Ecto neural progenitor cell (in vitro differentiated cells): ENCODE data around the gene TTLL11.
A peak's percentile ranks its signal among the peaks of the same experiment; 100 is the strongest.

Source experiments
- DNase-seq: peaks from one replicate; pipeline ENCODE4 v3.0.0-alpha.2; 2018; ENCODE audit warnings: low spot score

The TTLL11 gene

DNA sequence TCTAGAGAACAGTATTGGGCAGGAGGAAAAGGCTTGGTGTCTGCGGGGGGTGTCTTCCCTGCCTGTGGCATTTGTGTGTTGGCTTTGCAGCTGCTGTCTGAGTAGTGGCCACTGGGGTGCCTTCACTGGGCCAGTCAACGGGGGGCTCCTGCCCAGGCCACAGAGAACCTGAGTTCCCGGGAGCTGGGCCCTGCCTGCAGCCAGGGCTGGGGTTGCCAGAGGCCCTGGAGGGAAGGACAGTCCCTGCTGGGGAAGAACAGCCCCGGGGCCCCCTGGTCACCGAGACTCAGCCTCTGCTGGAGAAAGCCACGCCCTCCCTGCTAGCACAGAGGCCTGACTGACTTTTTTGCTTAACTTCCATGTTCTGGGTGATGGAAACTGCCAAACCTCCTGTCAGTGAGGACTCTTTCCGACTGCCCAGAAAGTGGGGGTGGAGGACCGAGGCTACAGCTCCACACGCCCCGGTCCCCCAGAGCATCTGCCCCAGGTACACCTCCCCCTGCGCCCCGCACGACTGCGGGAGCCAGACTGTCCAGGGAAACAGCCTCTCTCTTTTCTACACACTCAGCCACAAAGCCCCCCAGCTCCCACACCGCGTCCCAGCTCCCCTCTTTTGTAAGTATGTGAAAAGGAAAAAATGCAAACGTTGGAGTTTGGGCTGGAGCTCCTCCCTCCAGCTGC, 308.2 kb downstream of the TTLL11 start:
- peak; percentile 53 for DNase-seq

DNA sequence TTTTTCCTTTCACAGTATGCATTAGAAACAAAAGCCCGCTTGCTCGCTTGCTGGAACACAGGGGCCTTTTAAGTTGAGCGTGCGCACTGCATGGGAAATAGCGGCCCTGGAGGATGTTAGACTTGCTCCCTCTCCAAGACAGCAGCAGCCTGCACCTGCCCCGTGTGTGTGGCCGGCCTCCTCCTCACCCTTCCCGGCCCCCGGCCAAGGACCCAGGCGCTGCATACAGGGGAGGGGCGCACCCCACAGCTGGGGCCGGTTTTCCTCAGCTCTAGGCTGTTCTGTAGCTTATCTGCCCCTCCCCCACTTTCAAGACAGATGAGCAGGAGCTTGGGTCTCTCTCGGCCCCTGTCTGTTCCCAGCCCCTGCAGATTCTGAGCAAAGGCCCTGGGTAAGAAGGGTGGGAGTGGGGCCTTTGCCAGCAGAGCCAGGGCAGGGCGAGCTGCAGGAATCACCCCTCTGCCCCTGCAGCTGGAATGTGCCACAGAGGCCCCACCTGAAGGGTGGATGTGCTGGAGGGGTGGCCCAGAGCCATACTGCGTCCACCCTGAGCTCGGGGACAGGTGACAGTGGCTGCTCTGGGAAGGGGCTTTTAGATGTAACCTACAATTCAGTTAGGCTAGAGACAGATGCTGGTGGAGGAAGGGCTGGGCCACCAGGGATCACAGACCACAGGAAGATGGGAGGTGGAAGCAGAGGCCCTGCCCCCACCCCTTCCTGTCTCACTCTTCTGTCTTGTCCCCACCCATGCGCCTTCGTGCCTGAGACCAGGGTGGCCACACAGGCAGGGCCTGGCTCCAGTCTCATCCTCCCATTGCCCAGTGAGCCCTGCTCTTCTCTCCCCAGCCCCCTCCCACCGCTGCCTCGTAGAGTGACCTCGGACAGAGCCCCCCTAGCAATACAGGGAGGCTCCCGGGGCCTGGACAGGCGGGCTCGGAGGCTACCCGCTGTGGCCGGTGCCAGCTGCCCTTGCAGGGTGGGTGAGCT, 309.3 kb downstream of the TTLL11 start:
- DNase-seq: peak; percentile 65

DNA sequence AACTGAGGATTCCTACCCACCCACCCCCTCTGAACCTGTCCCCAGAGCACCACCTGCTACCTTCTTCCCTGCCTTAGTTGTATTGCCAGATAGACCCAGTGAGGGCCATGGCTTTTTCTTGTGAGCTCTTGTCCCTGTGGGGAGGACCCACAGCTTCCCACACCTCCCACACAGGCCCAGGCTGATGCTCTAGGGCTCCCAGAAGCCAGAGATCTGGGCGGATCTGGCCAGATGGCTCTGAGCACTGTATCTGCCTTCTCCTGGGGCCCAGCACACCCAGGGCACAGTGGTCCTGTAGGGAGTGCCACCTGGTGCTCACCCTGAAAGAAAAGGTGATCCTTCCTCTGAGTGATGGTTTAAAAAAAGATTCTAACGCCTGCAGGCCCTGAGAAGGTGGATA, 310.0 kb downstream of the TTLL11 start:
- no peak for DNase-seq

DNA sequence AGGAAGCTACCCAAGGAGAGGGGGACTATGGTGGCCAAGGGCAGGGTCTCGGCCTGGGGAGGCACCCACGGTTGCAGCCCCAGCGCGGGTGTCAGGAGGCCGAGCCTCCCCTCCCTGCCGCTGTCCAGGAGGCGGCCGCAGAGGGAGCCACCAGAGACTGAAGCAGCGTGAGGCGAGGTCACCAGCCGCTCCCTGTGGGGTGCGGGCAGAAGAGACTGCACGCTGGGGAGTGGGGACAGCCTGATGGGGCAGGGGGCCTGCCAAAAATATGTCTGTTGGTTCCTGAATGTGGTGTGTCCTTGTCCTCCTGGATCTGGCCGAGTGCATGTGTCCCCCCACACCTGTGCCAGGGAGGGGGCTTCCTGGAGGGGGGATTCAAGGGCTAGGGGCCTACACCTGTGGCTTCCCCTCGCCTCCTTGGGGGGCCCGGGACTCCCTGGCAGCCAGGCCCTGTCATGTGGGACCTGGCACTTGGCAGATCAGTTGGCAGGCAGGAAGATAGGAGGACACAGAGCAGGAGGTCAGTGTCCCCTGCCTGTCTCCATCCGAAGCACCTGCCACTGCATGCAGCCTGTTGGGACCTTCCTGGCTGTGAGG, 310.5 kb downstream of the TTLL11 start:
- DNase-seq: no peak

DNA sequence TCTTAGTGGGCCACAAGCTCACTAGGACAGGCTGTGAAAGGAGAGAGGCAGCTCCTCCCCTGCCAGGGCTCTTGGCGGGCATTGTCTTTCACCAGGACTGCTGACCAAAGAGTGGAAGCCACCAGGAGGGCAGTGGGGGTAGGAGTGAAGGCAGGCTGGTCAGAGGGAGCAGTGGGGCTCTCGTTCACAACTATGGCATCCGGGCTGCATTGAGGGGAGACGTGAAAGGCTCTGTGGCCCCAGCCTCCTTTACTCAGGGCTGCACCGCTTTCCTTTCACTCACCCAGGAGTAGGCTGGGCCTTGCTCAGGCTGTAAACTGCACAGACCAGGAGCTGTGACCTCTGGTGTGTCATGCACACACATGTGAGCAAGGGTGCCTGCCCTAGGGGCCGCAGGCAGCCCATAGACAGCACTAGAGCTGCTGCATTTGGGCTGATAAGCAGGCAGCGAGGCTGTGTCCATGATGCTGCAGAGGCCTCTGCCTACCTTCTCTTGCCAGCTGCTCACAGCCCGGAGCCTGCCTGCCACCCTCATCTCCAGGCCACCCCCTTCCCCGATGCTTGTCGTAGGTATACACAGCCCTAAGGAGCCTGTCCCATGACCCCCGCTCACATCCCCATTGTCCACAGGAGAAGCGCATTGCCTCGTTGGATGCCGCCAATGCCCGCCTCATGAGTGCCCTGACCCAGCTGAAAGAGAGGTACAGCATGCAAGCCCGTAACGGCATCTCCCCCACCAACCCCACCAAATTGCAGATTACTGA, 311.2 kb downstream of the TTLL11 start:
- DNase-seq: no peak

DNA sequence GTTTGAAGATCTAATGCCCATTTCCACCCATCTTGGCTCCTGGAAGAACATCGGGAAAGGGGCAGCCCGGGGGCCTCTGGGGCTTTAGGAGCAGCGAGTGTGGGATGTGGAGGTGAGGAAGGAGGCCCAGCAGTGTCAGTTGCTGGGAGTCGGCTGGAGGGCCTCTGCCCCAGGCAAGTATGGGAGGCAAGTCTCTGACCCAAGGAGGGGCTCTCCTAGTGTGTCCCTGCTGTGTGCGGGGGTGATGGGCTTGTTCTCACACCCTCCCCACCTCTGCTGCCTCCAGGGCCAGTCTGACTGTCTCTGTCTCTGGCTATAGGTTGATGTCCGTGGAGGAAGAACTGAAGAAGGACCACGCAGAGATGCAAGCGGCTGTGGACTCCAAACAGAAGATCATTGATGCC, 312.0 kb downstream of the TTLL11 start:
- no peak for DNase-seq

DNA sequence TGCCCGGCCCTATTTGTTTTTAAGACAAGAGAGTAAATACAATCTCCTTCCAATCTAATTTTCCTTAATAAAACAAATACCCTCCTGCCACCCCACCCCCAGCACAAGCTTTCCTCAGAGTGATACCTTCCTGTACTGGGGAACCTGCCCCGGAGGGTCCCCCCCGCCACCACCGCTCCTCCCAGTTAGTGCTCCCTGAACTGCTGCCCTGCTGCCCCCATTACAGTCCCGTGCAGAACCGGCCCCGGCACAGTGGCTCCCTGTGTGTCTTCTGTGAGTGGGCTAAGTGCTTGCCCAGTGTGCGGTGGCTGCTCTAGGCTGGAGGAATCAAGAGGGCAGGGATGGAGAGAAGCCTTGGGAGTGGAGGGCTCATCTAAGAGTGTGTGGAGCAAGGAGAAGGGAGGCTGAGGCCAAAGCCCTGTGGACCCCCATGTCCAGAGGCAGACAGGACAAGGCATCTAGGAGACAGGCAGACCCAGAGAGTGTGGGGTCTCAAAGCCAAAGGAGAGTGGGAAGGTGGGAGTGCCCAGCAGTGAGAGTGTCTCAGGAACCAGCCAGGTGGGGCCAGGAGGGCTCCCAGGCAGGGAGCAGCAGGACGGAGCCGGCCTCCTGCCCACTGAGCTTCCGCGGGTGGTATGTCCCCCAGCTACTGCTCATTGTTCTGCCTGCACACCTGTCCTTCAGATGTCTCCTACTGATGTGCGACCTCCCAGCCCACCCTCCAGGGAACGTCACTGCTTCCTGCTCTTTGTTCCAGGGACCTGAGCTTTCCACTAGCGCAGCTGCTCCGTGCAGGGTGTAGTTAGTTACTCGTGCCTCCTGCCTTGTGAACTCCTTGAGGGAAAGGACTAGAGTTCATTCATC, 312.7 kb downstream of the TTLL11 start:
- DNase-seq: no peak

DNA sequence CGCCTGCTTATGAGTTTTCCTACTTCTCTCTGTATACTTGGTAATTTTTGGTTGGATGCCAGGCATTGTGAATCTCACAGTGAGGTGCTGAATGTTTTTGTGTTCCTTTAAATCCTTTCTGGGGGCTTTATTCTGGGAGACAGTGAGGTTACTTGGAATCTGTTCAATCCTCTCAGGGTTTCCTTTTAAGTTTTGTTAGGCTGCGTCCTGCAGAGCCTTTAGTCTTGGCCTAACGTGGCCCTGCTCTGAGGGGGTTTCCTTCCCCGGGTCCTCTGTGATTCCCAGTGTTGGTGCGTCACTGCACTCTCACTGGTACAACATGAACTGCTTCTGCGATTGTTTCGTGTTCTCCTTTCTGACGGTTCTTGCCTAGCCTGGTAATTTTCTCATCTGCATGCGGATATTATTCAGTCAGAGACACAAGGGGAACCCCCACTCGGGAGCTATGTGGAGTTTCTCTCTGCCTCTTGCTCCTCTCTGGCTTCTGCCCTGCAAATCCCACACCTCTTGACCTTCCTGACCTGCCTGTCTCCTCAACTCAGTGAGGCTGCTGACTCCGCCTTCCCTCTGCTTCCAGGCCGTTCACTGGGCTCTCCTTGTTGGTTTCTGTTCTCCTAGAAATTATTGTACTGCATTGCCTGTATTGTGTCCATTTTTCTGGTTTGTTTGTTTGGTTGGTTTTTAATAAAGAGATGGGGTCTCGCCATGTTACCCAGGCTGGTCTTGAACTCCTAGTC, 313.6 kb downstream of the TTLL11 start:
- no peak for DNase-seq

DNA sequence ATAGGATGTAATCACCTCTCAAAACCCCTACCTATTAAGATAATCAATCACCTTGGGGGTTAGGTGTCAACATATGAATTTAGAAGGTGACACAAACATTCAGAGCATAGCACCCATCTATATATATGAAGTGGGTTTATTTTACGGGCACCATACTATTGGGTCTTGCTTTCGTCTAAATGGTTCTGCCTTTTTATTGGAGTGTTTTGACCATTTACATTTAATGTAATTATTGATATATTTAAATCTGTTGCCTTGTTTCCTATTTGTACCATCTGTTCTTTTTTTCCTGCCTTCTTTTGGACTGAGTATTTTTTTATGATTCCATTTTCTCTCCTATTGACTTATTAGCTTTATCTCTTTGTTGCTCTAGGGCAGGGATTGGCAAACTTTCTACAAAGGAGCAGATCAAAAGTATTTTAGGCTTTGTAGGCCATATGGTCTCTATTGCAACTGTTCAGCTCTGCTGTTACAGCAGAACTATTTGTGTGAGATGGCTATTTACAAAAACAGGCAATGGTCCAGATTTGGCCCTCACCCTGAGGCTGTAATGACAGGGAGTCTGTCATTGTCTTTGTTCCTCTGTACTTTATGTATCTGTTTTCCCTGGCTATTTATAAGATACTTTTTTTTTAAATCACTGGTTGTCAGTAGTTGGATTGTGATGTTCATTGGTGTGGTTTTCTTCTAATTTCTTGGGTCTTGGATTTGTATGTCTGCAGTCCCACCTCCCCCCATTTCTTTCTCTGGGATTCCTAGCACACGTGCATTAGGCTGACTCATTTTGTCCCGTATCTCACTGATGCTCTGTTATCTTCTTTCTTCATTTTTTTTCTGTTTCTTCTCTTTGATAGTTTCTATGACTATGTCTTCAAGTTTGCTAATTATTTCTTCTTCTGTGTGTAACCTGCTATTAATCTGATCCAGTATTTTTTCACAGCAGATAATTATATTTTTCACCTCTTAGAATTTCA, 314.6 kb downstream of the TTLL11 start:
- no peak for DNase-seq

DNA sequence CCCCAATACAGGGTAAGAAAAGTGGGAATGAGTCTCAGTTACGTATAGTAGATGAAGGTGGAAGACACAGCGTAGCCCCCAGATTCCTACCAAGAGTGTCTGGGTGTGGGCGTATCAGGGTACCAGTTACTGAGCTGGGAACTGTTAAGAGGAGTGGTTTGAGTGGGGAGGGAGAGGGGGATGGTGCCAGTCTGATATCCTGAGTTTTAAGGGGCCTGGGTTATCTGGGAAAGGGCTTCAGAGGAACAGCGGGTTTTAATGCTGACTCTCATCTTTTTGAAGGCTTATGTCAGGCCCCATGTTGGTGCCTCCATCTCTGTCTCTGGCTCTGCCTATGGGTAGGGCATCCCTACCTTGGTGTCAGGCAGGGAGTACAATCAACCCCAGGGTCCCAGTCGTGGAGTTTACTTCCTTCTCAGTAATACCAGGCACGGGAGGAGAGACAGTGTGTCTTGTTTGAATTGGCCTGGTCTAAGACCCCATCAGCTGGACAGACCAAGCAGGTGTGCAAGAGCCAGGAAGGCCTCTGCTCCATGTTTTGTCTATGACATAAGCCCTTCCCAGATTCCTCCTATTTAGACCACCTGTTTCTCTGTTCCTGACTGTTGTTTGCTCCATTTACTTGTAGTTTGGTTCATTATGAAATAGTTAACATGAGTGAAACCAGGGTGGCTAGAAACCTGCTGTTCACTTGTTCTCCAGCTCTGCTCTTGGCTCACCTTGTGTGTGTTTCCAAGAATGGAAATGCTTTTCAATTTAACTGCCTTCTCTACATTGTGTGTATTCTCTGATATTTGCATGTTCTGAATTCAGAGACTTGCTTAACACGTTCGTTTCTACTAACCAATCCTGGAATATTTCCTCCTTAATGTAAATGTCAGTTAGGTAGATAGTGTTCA, 316.1 kb downstream of the TTLL11 start:
- no peak for DNase-seq

DNA sequence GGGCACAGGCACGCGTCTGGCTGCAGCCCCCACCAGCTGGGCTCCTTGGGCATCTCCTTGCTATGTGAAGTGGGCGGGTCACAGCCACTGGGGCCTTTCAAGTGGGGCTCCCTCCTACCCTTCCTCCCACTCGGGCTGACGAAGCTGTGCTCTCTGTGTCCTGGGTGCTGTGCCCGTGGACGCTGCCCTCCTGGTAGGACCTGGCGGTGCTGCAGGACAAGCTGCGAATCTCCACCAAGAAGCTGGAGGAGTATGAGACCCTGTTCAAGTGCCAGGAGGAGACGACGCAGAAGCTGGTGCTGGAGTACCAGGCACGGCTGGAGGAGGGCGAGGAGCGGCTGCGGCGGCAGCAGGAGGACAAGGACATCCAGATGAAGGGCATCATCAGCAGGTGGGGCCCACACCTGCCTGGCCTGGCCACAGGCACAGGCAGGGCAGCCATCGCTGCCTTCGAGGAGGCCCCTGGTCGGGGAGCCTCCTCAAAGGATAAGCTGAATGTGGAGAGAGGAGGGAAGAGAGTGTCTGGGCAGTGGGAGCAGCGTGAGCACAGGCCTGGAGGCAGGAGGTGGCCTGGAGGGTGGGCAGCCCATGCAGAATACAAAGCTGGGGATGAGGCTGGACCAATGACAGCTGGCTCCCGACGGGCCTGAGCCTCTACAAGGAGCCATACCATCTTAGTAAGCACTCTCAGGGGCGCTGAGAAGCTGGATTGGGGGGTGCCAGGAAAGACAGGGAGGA, 316.9 kb downstream of the TTLL11 start:
- DNase-seq: no peak

DNA sequence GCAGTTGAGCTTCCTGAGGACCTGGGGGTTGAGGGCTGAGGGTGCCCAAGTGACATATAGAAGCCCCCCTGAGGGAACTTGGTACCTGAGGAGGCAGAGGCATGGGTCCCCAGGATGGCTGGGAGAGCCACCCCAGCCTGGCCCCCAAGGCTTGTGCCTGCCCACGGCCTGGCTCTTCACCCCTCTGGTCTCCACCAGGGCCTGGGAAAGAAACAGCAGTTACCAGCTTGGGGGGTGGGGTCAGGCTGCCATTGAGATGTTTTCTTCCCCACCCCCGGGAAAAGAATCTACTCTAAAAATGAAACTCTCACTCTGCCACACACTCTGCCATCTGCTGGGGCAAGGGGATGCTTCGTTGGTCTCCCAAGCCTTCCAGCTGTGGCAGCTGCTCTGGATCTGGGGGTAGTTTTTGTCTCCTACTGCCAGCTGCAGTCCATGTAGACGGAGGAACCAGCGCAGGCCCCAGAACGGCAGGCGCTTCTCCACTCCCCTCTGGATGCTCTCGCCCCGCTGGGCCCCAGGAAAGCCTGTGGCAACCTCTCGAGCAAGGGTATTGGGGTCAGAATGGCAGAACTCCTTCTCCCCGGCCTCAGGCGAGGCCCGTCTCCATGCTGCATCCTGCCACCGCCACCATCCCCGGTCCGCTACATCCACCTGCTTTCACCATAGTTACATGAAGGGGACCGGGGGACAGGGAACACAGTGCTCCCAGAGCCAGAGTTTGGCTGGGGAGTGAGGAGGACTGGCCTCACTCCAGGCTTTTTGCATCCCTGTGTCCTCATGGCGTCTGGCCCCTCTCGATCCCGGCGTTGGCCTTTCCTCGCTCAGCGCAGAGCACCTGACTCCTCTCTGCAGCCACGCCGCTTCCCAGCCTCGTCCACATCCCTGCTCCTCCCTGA, 318.1 kb downstream of the TTLL11 start:
- DNase-seq: no peak

DNA sequence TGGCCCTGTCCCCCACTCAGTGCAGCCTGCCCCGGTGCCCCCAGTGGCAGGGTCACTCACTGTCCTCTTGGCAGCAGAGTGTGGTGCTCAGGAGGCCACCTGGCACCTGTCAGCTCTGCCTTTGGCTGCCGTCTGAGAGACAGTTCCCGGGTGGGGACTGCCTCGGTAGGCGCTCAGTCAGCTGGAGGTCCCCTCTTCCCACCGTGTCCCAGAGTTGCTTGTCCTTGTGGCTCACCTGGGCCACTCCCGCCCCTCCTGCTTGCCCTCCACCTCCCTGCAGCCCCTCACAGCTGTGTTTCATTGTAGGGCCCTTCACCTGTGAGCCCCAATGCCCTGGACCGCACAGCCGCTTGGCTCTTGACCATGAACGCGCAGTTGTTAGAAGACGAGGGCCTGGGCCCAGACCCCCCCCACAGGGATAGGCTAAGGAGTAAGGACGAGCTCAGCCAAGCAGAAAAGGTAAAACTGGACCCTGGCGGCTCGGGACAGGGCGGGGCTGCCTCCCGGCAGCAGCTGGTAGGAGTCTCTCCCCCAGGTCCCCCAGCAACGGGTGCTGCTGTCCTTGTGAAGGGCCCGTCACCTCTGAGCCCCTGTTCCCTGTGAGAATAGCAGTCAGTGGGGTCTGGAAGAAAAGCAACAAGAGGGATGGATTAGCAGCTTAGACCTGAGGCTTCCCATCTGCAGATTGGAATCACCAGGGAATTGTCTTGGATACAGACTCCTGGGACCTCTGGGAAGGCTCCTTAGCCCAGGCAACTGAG, 319.0 kb downstream of the TTLL11 start:
- no peak for DNase-seq

DNA sequence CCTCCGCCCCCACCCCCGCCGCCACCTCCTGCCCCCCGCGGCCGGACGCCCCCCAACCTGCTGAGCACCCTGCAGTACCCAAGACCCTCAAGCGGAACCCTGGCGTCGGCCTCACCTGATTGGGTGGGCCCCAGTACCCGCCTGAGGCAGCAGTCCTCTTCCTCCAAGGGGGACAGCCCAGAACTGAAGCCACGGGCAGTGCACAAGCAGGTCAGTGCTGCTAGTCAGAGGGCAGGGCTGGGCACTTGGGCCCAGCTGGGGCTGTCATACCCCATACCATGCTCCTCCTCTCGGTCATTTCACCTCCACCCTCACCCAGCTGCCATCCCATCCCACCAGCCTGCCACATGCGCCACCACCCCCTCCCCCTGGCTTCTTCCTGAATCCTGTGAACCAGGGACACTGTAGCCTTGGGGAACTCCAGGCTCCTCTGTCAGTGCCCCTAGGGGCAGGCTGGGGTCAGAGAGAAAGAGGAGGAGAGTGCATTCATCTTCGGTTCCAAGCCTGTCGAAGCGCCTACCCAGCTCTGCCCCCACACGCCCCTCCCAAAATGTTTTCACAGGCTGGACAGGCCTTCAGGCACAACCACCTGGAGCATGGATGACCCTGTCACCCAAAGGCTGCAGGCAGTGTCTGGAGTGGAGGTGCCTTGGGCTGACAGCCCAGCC, 319.7 kb downstream of the TTLL11 start:
- no peak for DNase-seq
